Measurements from ENCODE around the gene FNDC3B.

Gene FNDC3B

DNA sequence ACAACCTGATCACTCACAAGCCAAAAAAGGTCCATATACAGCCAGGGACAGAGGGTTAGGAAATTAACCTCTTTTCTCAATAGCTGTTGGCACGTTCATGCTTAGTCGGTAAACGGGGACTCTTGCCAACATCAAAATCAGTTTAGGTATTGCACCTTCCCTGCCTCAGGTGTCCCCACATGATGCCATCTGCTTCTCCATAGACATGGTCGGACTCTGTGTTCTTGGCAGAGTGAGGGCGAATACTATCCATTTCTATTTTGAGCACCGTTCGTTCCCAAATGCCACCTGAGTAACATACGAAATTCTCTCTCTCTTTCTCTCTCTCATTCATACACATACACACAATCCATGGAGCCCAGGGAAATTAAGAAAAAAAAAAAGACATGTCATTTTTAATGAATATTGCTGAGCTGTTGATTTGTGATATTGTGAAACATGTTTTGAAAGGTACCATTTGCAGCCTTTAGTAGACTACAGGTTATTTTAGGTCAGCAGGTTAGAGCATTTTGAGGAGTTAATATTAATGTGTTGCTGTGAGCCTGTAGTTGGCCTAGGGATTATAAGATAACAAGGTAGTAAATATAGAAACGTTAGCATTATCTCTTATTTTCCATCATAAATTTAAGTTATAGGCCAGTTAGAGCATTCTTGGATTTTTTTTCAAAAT lies 330.3 kb downstream of the FNDC3B start:
- DNase-seq (ENCODE audit: low read depth) = no peak

DNA sequence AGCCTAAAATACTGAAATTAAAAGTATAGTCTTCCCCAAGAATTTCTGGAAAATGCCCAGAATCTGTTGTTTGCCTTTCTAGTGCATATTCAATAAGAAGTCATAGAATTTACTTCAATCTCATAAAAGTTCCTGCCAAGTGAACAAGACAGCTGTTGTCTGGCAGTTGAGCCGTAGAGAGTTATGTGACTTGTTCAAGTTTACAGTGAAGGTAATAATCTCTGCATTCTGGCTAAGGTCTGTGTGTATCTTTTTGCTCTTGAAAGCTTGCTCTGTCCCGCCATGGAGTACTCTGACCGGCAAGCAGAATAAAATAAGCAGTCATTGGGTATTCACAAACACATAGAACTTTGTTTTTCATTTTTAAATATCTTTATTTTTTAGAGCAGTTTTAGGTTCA lies 331.0 kb downstream of the FNDC3B start:
- DNase-seq (ENCODE audit: low read depth) = no peak

DNA sequence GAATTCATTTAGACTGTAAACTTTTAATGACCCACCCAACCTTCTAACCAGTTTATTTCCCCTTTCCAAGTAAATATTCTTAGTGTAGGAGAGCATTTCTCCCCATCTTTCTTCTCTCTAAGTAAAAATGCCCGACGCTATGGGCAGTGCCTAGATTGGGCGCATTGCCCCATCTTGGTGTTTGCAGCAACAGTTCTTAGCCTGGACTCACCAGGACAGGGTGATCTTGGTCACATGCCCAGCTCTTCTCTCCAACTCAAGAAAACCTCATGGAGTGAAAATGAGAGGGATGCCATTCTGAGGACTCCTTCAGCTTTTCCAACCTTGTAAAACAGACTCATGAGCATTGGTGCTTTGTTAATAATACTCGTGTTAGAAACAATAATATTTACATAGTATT lies 332.2 kb downstream of the FNDC3B start:
- DNase-seq (ENCODE audit: low read depth) = no peak

DNA sequence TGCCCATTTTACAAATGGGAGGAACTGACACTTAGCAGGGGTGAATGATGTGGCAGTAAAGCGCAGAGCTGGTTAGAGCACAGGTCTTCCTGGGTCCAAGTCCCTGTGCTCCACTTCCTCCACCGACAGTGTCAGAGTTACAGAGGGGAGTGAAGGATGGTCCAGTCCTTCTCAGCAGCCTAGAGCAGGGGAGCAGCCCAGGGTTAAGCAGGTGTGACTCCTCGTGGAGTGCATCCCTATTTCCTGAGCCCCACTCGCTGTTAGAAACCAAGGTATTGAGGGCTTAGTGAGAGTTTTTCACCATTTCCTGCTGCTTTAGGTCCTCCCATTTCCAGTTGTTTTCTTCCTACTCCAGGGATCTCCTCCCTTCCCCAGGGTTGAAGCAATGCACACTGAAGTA lies 333.5 kb downstream of the FNDC3B start:
- no peak for DNase-seq (ENCODE audit: low read depth)

DNA sequence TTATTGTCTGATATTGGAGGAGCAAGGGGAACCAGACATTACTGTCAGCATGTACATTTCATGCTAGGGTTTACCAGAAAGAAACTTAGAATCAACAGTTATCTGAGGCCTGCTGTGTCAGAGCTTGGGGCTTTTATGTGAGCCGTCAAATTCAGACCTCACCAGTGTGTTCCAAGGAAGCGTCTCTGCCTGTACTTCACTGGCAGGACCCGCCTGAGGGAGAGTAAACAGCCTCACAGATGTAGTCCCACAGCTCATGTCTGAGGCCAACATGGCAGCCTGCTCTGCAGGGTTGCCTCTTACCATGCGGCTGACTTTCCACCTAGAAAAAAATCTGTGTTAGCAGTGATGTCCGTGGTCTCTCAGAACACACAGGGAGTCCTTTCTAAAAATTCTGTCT lies 334.5 kb downstream of the FNDC3B start:
- no peak for DNase-seq (ENCODE audit: low read depth)

DNA sequence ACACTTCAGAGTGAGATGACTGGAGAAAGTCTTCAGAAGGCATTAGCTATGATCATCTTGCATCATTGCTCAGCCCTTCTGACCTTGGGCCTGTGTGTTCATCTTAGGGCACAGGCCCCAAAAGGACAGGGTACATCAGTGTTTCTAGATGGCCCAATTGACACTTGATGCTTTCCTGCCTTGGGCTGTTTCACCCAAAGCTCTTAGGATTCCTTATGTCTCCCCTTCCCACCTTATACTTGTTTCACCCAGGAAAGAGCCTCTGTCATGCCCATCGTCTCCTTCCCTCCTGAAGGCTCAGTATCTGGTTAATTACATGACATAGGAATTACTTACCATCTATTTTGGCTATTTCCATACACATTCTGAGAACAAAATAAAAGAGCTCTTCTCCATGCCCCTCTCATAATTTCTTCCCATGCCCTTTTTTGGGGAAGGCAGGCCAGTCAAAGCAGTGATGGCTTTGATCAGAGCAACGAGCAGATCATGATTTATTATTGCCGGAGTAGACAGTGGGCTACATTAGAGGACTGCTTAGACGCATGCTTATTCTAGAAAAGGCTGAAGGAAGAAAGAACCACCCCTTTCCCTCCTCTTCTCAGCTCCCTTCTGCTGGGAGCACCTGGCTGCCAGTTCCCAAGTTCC lies 335.9 kb downstream of the FNDC3B start:
- DNase-seq (ENCODE audit: low read depth) = no peak

DNA sequence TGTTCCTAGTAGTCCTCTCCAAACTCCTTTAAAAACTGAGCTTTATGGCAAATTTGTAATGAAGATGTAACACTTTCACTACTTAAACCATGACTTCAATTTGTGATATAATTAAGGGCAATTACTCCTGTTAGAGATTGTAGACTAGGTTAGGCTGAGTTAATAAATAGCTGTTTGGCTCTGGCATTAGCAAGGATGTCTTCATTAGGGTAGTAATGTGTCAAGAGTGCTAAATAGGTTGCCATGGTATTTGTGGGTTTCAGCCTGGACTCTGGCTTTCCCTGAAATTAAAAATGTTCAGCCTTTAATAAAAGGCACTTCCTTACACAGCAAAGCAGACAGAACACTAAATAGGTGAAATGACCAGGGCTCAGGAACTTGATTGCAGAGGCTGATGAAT lies 337.0 kb downstream of the FNDC3B start:
- no peak for DNase-seq (ENCODE audit: low read depth)

DNA sequence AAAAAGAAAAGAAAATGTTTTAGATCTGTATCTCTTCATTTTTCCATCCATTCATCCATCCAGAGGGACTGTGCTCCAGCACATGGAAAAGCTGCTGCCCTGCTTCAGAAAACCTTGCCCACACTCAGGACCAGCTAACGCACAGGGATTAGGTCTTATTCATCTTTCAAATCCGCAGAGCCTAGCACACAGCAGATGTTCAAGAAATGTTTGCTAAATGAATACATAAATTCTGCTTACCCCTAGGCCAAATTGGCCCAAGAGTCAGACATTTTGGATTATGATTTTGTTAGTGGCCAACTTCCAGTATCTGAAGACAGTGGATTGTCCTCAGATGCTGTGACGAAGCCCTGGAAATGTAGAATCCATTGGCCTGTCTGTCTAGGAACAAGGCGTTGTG lies 337.5 kb downstream of the FNDC3B start:
- DNase-seq (ENCODE audit: low read depth) = no peak

DNA sequence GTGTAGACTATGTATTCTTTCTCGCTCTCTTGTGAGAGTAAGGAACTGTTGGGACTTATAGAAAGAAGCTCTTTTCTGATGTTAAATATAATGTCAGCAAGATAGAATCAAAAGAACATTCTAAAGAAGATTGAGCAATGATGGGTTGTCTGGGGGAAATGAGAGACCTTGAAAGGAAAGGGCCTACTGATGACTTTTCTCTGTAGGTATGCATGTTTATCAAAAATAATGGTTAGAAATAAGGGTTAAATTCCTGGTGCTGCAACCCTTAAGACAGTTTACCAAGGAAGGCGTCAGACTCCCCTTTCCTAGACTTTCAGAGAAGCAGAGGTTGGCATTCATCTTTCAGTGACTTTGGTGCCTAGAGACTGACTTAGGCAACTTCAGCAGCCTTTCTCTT lies 339.1 kb downstream of the FNDC3B start:
- DNase-seq (ENCODE audit: low read depth) = no peak

DNA sequence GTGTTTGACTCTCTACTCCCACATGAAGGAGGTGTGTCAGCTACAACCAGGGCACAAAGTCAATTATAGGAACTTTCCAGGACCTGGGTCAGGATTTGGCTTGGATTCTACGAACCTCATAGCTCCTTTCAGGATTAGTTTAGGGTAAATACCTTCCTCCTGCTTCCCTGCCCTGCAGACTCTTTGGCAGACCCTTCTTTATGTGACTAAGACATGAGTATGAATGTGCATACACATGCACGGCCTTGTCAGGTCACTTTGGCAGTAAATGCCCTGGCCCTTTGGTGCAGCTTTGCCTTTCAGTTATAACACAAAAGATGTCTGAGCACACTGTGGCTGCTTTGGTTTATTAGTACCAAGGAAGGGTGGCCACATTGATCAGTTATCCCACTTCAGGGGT lies 340.0 kb downstream of the FNDC3B start:
- no peak for DNase-seq (ENCODE audit: low read depth)

DNA sequence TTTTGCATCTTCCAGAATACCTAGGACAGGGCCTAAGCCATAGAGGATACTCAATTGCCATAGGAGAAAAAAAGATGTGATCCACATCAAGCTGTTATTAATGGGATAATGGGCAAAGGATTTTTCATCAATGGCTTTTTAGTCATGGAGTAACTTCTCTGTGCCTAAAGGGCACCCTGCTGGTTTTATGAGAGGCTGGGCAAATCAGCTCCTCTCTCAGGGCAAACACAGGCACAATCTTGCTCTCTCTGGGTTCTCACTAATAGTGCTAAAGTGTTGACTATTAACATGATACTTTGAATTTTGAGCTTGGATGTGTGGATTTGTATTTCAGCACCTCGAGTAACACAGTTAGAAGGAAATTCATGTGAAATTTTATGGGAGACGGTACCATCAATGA lies 341.3 kb downstream of the FNDC3B start:
- DNase-seq (ENCODE audit: low read depth) = no peak

DNA sequence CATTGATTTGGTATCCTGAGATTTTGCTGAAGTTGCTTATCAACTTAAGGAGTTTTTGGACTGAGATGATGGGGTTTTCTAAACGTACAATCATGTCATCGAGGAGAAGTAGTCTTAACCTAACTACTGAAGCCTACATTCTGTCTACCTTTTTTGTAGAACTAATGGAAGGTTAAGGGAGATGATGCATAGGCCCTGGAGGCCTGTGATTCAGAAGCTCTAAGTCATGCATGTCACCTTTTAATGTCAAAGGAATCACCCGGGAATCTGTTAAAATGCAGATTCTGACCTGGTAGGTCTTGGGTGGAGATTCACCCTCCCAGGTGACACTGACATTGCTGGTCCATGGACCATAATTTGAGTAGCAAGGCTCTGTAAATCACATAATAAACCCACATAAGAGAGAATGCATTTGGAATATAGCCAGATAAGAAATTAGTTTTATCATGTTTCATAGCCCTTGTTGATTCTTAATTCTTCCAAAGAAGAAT lies 344.0 kb downstream of the FNDC3B start:
- no peak for DNase-seq (ENCODE audit: low read depth)

DNA sequence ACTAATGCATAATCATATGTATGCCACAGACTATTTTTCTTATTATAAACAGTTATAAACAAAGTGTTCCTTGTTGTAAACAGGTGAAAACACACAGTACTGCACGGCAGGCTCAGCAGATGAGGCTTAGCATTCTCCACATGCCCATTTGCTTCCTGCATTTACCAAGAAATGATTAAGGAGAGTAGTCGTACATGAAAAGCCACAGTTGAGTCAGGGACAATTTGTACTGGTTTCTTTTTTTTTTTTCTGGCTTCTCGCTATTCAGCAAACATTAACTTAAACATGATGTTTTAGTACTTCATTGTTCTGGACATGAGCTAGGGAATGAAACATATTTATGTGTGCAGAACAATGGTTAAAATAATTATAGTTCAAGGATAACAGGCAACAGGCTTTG lies 345.5 kb downstream of the FNDC3B start:
- DNase-seq (ENCODE audit: low read depth) = no peak

DNA sequence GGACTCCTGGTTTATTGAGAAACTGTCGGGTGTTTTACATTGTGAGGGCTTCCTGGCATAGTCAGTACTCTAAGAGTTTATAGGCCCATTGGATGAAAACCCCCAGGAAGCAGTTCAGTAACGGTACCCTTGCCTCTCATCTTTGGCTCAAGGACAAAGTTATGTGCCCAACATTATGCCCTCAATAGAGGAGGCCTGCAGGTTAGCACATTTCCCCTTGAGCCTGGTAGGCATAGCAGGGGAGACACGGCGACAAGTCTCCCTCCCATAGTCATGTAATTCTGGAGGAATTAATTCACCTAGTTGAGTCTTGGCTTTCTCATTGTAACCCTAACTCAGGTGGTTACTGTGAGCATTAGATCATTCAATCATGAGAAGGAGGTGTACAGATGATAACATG lies 348.4 kb downstream of the FNDC3B start:
- DNase-seq (ENCODE audit: low read depth) = no peak

DNA sequence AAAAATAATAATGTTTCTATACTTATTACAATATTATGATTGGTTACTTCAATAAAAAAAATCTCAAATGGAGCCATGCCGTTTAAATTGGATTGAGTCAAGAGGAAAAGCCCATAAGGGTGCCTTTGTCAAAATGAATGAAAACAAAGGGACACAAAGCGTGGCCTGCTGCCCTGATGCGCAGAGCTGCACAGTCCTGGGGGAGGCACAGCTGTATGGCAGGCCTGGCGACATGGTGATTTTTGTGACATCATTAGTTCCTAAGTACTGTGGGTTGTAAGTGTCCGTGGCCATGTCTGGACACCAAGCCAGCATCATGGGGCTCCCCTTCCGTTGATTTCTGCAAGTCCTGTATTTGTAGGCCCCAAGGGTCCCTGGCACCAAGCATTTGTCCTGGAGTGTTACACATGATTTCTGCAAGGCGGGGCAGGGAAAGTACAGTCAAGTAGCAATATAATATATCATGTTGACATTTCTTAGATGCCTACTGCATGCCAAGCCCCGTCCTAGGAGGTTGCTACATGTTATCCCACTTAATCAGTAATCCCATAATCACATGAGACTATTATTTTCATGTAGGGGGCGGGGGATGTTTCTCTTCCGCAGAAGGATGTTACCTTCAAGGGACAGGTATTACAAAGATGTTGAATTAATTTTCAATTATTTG lies 349.2 kb downstream of the FNDC3B start:
- DNase-seq (ENCODE audit: low read depth) = no peak

DNA sequence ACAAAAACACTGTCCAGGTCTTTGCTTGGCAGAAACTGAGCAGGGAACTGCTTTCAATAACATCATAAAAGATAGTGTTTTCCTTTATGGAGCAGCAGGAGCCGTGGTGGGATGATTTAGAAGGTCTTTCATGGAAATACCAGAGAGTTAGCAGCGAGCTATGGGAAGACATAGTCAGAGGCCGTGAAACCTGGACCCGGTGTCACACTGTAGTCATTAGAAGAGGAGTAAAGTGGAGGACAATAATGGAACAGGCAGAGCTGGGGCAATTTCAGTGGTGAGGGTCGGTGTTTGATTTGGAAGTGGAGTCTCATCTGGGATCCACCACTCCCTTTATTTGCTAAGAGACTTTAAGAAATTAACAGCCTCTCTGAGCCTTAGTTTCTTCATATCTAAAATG lies 351.4 kb downstream of the FNDC3B start:
- no peak for DNase-seq (ENCODE audit: low read depth)

DNA sequence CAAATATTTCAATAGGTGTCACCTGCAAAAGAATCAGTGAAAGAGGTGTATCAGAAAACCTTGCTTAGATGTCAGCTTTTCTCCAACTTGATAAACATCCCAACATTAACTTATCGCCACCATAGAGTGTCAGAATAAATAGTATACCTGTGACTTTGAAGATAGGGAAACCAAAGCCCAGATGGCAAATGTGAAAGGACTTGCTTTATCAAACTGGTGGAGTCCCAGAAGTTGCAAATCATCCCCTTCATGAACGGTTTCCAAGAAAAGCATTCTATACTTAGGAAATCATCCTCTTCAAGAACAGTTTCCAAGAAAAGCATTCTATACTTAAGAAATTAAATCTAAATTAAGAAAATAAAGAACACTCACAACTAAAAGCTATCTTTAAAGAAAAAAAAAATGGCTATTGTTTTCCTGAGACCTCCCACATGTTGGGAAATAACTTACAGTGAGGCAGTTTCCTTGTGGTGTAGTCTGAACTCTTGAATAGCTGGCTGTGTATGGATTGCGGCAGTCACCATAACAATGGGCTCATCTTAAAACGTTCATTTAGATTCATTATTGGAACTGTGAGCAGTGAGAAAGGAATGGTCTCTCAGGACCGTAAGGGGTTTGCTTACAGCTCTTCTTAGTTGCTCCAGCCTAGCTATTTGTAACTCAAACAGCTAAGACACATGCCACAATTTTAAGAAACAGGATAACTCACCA lies 352.4 kb downstream of the FNDC3B start:
- DNase-seq (ENCODE audit: low read depth) = no peak

DNA sequence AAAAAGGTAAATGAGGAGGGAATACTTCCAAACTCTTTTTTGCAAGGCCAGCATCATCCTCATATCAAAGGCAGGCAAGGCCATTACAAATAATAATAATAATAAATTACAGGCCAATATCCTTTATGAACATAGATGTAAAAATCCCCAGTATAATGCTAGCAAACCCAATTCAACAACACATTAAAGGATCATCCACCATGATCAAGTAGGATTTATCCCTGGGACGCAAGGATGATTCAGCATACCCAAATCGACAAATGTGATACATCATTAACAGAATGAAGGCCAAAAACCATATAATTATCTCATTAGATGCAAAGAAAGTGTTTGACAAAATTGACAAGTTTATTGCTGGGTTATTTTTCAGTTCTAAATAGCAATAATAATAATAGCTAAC lies 355.3 kb downstream of the FNDC3B start:
- no peak for DNase-seq (ENCODE audit: low read depth)

DNA sequence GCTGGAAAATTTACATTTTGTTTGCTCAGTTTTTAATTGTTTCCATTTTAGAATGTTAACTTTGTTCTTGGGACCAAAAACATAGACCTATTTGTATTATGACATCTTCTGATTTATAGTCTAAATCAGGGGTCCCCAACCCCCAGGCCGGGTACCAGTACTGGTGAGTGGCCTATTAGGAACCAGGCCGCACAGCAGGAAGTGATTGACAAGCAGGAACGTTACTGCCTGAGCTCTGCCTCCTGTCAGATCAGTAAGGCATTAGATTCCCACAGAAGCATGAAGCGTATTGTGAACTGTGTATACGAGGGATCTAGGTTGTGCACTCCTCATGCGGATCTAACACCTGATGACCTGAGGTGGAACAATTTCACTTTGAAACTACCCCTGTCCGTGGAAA lies 357.0 kb downstream of the FNDC3B start:
- no peak for DNase-seq (ENCODE audit: low read depth)

DNA sequence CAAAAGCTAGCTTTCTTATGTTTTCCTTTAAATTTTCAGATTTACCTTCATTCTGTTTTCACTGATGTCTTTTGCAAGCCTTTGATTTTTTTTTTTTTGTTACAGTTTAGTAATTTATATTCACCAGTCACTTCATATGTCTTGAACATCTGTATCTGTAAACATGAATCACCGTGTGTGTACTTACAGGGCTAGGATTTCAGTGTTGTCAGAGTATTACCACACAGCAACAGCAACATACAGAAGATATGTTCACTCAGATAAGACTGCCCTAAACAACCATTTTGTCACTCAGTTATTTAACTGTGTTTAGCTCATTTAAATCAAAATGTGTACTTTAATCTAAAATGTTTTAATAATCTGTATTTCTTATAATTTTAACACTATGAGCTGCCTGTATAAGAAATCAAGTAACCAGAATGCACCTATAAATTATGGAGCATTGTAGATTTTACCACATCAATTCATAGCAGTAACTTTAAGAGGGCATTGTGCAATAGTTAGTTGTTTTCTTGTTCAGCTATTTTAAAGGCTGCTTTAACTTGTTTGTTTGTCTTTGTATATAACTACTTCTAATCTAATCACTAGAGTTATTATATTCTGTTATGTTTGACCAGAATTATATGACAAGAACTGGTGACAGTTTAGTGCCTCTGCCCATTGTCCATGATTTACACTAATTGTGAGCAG lies 358.5 kb downstream of the FNDC3B start:
- no peak for DNase-seq (ENCODE audit: low read depth)

DNA sequence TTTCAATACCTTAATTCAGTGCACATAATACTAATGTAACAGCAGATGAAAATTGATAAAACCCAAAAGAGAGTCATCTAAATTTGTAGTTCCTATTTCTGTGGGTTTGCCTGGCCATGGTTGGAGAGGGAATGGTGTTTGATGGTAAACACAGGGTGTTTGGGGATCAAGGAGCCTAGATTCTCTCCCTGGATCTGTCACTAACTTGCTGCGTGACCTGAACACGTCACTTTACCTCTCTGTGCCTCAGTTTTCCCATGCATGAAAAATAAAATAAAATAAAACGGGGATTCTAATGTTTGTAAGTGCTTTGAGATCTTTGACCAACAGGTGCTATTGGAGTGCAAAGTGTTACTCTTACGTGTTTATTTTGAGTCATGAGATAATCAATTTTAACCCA lies 359.1 kb downstream of the FNDC3B start:
- DNase-seq (ENCODE audit: low read depth) = no peak

DNA sequence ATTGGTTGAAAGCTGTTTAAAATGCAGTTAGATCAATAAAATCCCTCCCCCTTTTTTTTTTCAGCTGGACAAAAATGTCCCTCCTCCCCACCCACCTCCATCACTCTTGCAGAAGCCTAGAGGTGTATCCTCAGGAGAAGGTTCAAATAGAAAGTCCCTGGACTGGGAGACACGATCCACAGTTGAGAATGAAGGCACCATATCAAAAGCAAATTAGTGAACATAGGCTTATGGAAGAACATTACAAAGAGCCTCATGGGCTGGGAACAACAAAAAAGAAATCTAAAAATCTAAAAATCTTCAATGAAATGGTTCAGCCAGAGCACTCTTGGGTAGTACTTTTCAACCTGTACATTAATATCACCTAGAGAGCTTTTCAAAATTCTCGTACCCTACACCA lies 362.7 kb downstream of the FNDC3B start:
- DNase-seq (ENCODE audit: low read depth) = no peak

All from activated T-helper 1 cell treated with Interleukin-2 at 50 U/mL for 16 hours (primary cell).